ENCODE results near the gene COQ8A.
"Not testable (repeated sequence)": the region's sequence is repeated elsewhere in the genome, so short reads cannot be mapped to it uniquely, and the experiment has no call there.

COQ8A gene

GRCh38 chr1:226985839-226986463 lies 45.9 kb downstream of the COQ8A start:
- DNase-seq: no peak

- no peak for DNase-seq
Observed at GRCh38 chr1:226986496-226987178, 46.5 kb downstream of the COQ8A start.

GRCh38 chr1:226987179-226987536 lies 47.1 kb downstream of the COQ8A start:
- DNase-seq: no peak

- DNase-seq: no peak
Observed at GRCh38 chr1:226987623-226988333, 47.7 kb downstream of the COQ8A start.

GRCh38 chr1:226988334-226988666 lies 48.2 kb downstream of the COQ8A start:
- no peak for DNase-seq

- no peak for DNase-seq
Observed at GRCh38 chr1:226989085-226989920, 49.2 kb downstream of the COQ8A start.

- DNase-seq: no peak
Observed at GRCh38 chr1:226990133-226990716, 50.1 kb downstream of the COQ8A start.

- DNase-seq: no peak
Observed at GRCh38 chr1:226991920-226992319, 51.8 kb downstream of the COQ8A start.

- no peak for DNase-seq
Observed at GRCh38 chr1:226993814-226994585, 53.9 kb downstream of the COQ8A start.

GRCh38 chr1:226994586-226995364 lies 54.7 kb downstream of the COQ8A start:
- no peak for DNase-seq

GRCh38 chr1:226995365-226996332 lies 55.6 kb downstream of the COQ8A start:
- no peak for DNase-seq

- not testable (repeated sequence) for DNase-seq
Observed at GRCh38 chr1:226999579-226999978, 59.5 kb downstream of the COQ8A start.

- DNase-seq: no peak
Observed at GRCh38 chr1:227002531-227003049, 62.5 kb downstream of the COQ8A start.

GRCh38 chr1:227003165-227003564 lies 63.1 kb downstream of the COQ8A start:
- no peak for DNase-seq

- no peak for DNase-seq
Observed at GRCh38 chr1:227004796-227005195, 64.7 kb downstream of the COQ8A start.

- no peak for DNase-seq
Observed at GRCh38 chr1:227006226-227006796, 66.2 kb downstream of the COQ8A start.

- no peak for DNase-seq
Observed at GRCh38 chr1:227009937-227010336, 69.8 kb downstream of the COQ8A start.

GRCh38 chr1:227010645-227011044 lies 70.6 kb downstream of the COQ8A start:
- no peak for DNase-seq

- DNase-seq: no peak
Observed at GRCh38 chr1:227016990-227017389, 76.9 kb downstream of the COQ8A start.

GRCh38 chr1:227032396-227032795 lies 92.3 kb downstream of the COQ8A start:
- no peak for DNase-seq

Measured in NCI-H187 treated with DMSO at 0.1 percent for 48 hours (cell line).